Measurements from ENCODE around the gene SKOR1. TPM values are rescaled to one million over a fixed set of nuclear protein-coding genes. Genes with fewer than 3 reads are reported as not detected.

The SKOR1 gene
- polyA plus RNA-seq, 3 donors from 2014 or later, result 0.08 TPM; not detected in 2

DNA sequence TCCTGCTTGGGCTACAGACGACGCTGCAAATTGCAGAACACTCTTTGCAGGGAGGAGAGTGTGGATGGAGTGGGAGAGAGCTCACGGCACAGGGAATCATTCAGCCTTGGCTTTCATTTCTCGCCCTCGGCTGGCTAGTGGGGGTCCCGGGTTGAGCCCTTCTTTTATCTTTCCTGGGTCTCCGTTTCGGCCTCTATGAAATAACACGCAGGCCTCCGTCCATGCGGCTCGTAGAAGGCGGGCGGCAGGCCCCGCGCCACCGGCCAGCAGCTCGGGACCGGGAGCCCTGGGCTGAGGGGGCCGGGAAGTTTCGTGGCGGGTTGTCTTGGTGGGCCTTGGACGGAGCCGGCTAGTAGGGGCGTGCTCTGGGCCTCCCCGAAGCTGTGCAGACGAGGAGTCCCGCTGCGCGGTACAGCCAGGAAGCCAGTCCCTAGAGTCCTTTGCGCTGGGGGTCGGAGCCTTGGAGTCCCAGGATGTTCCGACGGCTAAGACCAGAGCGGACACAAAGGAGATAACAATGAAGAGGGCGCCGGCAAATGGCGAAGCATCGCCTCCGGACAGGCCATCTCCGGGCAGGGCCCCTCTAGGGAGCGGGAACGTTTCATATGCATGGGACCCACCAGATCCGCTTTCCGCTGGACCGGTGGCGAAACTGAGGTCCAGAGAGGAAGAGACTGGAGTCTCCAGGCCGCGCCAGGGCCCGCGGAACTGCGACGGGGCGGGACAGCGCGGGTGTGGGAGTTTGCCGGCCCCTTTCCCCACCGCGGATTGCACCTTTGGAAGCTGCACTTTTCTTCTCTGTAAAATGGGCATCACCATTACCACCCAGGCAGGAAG is 10.2 kb downstream of the SKOR1 start:
- peak overlapping the region; percentile 81 to 89 (median 85) for H3K4me3 Mint-ChIP-seq
- H3K36me3 Mint-ChIP-seq, result no peaks in the 10 kb centered on the region
- no peak overlapping the region for H3K27ac Mint-ChIP-seq
- DNase-seq, result peak in 2 of 3 donors; percentile 18 to 23
- H3K27me3 Mint-ChIP-seq (ENCODE audit: low read depth in 3 of 3), result peaks cover 44 to 62% (median 58%) of the 10 kb centered on the region in 3 donors
- peaks cover 54 to 65% of the 10 kb centered on the region in 2 donors for H3K4me1 Mint-ChIP-seq
- H3K9me3 Mint-ChIP-seq, result peaks cover 0 to 2% (median 0%) of the 10 kb centered on the region in 6 donors

DNA sequence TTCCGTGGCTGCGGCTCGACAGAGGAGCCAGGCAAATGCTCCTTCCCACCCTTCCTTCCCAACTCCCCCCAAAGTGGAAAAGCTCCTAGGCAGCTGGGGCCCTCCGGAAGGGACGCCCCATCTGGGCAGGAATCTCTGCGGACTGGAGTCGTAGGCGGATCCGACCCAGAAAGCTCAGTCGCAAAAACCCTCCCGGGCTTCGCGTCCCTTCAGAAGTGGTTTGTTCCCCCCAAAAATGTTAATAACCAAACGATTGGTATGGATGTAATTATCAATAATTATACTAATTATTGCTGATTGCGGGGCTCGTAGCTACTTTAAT is 10.8 kb downstream of the SKOR1 start:
- H3K36me3 Mint-ChIP-seq, result no peaks in the 10 kb centered on the region
- DNase-seq, result no peak
- peaks cover 40 to 57% (median 56%) of the 10 kb centered on the region in 3 donors for H3K27me3 Mint-ChIP-seq (ENCODE audit: low read depth in 3 of 3)
- H3K9me3 Mint-ChIP-seq, result peaks cover 0 to 2% (median 0%) of the 10 kb centered on the region in 6 donors
- H3K27ac Mint-ChIP-seq, result peak overlapping the region in 1 of 6 donors; percentile 49
- H3K4me1 Mint-ChIP-seq, result peaks cover 57 to 69% of the 10 kb centered on the region in 2 donors
- peak overlapping the region; percentile 81 to 89 (median 85) for H3K4me3 Mint-ChIP-seq

DNA sequence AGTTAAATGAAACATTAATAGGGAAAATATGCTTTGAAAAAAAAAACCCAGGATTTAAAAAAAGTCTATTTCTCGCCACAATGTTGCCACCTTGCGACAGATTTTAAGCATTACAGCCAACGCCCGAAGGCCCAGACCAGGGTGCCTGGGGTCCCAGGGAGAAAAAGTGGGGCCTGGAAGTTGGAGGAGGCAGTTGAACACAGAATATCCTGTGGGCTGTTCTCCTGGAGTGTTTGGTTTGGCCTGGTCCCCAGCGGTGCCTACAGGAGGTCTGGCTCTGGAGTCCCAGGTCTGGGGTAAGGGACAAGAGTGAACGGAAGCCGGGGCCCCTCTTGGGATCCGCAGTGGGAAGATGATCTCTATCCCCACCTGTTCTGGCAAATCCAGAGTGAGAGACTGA is 11.2 kb downstream of the SKOR1 start:
- Mint-ChIP-seq H3K27ac (peak overlapping the region in 1 of 6 donors; percentile 49), H3K27me3 (ENCODE audit: low read depth in 3 of 3) (peaks cover 38 to 53% (median 52%) of the 10 kb centered on the region in 3 donors), H3K9me3 (peaks cover 0 to 2% (median 0%) of the 10 kb centered on the region in 6 donors), H3K4me1 (peaks cover 61 to 73% of the 10 kb centered on the region in 2 donors), H3K36me3 (no peaks in the 10 kb centered on the region), H3K4me3 (peak overlapping the region; percentile 81 to 89 (median 85))
- peak; percentile 49 to 58 (median 57) for DNase-seq

DNA sequence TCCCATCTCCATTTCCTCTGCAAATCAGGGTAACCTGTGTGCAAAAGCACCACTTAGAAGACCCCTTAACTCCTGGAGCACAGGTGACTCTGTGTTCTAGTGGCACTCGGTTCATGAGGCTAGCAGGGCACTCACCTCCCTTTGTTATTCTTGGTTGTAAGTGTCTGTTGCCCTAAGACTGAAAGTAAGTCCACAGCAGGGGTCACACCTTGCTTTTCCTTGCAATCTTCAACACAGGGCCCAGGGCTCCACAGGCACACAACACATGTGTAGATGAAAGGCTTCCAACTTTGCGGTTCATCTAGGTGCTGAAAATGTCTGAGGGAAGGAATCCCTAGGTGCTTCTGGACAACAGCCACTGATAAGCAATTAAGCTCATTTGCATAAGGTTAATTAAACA is 11.6 kb downstream of the SKOR1 start:
- Mint-ChIP-seq H3K4me1 (peaks cover 64 to 76% of the 10 kb centered on the region in 2 donors), H3K36me3 (no peaks in the 10 kb centered on the region), H3K9me3 (peaks cover 0 to 2% (median 0%) of the 10 kb centered on the region in 6 donors), H3K27ac (no peak overlapping the region), H3K27me3 (ENCODE audit: low read depth in 3 of 3) (peaks cover 35 to 51% (median 49%) of the 10 kb centered on the region in 3 donors), H3K4me3 (peak overlapping the region in 1 of 5 donors; percentile 53)
- DNase-seq, result no peak

DNA sequence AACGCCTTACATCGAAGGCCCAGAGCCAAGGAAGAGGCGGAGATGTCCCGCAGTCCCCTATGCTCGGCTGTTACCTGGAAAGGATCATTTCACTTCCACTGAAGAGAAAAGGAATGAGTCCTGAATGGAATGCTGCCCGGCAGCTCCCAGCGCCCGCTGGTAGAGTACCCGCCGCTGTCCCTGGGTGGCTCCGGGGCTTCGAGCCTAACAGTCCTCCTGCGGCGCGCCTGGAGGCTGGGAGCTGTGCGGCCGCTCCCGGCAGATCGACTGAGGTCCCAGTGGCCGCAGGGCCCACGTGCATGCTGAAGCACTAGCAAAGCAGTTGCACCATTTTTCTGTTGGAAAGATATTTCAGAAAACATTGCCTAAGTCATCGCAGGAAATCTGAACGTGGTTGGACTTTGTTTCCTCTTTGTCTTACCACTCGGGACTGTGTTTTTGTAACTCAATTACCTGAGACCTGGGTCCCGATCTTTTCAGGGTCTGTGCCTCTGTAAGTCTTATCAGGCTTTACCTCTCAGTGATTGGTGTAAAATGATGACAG is 13.6 kb downstream of the SKOR1 start:
- peak overlapping the region in 5 of 6 donors; percentile 46 to 98 (median 69) for H3K27ac Mint-ChIP-seq
- no peaks in the 10 kb centered on the region for H3K36me3 Mint-ChIP-seq
- peak in 1 of 3 donors; percentile 13 for DNase-seq
- H3K4me3 Mint-ChIP-seq, result peak overlapping the region; percentile 89 to 97 (median 92)
- H3K4me1 Mint-ChIP-seq, result peaks cover 53 to 65% of the 10 kb centered on the region in 2 donors
- H3K9me3 Mint-ChIP-seq, result peaks cover 0 to 2% (median 0%) of the 10 kb centered on the region in 6 donors
- H3K27me3 Mint-ChIP-seq (ENCODE audit: low read depth in 3 of 3), result peaks cover 32 to 39% (median 37%) of the 10 kb centered on the region in 3 donors

DNA sequence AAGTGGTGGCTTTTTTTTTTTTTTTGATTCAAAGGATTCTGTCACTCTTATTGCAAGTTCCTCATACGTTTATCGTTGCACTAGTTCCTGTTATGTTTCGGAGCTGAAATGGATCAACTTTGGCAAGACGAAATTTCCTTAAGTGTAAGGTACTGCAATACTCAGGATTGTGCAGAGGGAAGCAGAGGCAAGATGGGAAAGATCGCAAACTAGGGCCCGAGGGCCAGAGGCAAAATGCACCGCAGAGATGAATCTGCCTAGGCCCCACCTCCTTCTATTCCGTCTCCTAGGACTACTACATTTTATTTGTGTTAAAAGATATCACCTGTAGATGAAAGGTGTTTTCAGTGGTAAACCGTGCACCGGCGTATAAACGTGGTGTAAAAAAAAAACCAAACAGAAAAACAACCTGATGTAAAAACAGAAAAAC is 14.2 kb downstream of the SKOR1 start:
- H3K4me1 Mint-ChIP-seq, result peaks cover 47 to 59% of the 10 kb centered on the region in 2 donors
- DNase-seq, result no peak

DNA sequence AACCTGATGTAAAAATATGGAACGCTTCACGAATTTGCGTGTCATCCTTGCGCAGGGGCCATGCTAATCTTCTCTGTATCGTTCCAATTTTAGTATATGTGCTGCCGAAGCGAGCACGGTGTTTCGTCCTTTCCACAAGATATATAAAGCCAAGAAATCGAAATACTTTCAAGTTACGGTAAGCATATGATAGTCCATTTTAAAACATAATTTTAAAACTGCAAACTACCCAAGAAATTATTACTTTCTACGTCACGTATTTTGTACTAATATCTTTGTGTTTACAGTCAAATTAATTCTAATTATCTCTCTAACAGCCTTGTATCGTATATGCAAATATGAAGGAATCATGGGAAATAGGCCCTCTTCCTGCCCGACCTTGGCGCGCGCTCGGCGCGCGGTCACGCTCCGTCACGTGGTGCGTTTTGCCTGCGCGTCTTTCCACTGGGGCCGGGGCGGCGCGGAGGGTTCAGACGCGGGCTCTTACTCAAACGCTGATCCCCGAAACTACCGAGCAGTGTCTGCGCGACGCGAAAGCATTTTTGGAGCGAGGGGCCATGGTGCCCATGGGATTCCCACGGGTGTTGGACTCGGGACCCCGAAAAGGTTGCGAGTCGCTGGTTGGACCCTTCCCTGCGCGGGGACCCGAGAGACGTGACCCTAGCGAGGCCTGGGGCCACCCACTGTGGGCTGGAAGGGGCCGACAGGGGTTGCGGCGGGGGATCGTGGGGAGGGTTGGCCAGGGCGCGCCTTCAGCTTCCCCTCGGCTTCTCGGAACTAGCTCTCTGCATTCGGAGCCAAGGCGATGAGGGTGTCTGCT is 14.8 kb downstream of the SKOR1 start, which contains the start of gene RNU6-1:
Gene RNU6-1, minus strand, starts transcription at position 117 of the 820 bp plus-strand sequence.
- DNase-seq, result peak; percentile 97 to 98 (median 98)
- Mint-ChIP-seq H3K9me3 (peaks cover 0 to 2% (median 0%) of the 10 kb centered on the region in 6 donors), H3K4me3 (peak within 1 kb of the TSS; percentile 89 to 97 (median 92)), H3K27me3 (ENCODE audit: low read depth in 3 of 3) (peaks cover 22 to 32% (median 31%) of the 10 kb centered on the region in 3 donors), H3K36me3 (no peaks in the 10 kb centered on the region), H3K27ac (peak within 1 kb of the TSS; percentile 93 to 98 (median 96)), H3K4me1 (peaks cover 43 to 52% of the 10 kb centered on the region in 2 donors)

More for the DNA sequence above, 14.2 kb downstream of the SKOR1 start:
- Mint-ChIP-seq H3K27me3 (ENCODE audit: low read depth in 3 of 3) (peaks cover 27 to 36% (median 34%) of the 10 kb centered on the region in 3 donors), H3K4me3 (peak overlapping the region; percentile 89 to 97 (median 92)), H3K9me3 (peaks cover 0 to 2% (median 0%) of the 10 kb centered on the region in 6 donors), H3K27ac (peak overlapping the region; percentile 93 to 98 (median 96)), H3K36me3 (no peaks in the 10 kb centered on the region)

DNA sequence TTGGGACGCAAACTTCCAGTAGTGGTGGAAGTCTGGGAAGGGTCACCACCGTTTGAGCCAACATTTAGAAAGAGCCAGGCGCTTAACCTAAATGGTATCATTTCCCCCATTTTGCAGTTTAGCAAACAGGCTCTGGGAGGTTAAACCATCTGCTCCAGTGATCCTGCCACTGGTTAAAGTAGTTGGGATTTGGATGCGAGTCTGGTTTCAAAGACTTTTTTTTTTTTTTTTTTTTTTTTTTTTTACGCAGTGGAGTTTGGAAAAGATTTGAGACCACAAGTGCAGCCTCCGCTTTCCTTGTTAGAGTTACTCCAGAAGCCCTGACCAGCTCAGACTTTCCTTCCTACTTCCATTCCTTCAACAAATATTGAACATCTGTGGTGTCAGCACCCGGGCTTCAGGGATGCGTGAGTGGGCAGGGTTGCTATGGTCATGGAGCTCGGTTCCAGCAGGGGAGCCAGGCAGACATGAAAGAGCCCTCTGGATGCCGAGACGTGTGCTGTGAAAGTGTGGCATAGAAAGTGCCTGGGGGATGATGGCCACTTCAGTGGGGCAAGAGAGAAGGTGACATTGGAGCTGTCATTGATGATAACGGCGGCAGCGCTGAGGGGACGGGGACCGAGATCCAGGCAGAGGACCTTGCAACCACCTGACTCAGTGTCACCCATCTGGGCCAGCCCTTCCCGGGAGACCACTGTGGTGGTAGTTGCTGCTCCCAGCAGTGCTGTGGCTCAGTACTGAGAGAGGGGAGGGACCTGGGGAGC is 15.6 kb downstream of the SKOR1 start:
- Mint-ChIP-seq H3K27ac (peak overlapping the region; percentile 93 to 98 (median 96)), H3K4me3 (peak overlapping the region; percentile 89 to 97 (median 92)), H3K36me3 (no peaks in the 10 kb centered on the region), H3K9me3 (peaks cover 0 to 2% (median 0%) of the 10 kb centered on the region in 6 donors), H3K27me3 (ENCODE audit: low read depth in 3 of 3) (peaks cover 19 to 25% (median 24%) of the 10 kb centered on the region in 3 donors), H3K4me1 (peaks cover 35 to 44% of the 10 kb centered on the region in 2 donors)
- DNase-seq, result peak in 1 of 3 donors; percentile 9

DNA sequence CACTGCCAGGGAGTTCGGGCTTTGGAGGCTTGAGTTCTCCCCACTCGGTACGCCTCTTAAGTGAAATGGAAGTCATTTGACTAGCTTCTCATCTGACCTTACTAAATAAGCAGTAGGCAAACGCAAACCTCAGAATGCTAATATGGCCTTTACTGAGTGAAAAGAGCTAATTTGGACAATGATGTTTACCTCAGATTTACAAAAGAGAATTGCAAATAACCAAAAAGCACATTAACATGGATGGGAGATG is 16.1 kb downstream of the SKOR1 start:
- Mint-ChIP-seq H3K4me1 (peaks cover 30 to 39% of the 10 kb centered on the region in 2 donors), H3K9me3 (peaks cover 0 to 2% (median 0%) of the 10 kb centered on the region in 6 donors), H3K27ac (peak overlapping the region in 5 of 6 donors; percentile 82 to 98 (median 95)), H3K36me3 (no peaks in the 10 kb centered on the region), H3K4me3 (peak overlapping the region; percentile 89 to 97 (median 92)), H3K27me3 (ENCODE audit: low read depth in 3 of 3) (peaks cover 15 to 23% (median 20%) of the 10 kb centered on the region in 3 donors)
- no peak for DNase-seq

DNA sequence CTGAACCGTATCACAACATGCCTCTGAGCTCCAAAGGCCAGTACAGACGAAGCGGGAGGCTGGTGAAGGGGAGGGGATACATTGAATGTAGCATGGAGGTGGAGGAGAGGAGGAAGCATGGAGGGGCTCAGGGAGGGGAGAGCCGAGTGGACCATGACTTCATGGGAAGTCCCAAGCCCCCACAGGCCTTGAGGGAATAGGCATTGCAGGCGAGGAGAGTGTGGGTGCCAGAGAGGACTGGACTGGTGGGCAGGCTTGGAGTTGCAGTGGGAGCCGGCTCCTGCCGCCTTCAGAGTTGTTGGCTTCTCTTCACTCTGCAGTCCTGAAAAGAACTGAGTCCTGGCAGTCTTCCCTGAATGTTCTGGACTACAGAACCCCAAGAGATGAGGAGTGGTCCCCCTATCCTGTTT is 17.8 kb downstream of the SKOR1 start:
- DNase-seq, result no peak
- Mint-ChIP-seq H3K27me3 (ENCODE audit: low read depth in 3 of 3) (peaks cover 13 to 21% (median 17%) of the 10 kb centered on the region in 3 donors), H3K4me3 (no peak overlapping the region), H3K36me3 (no peaks in the 10 kb centered on the region), H3K9me3 (peaks cover 0 to 2% (median 0%) of the 10 kb centered on the region in 6 donors), H3K27ac (no peak overlapping the region), H3K4me1 (peaks cover 26 to 31% of the 10 kb centered on the region in 2 donors)

DNA sequence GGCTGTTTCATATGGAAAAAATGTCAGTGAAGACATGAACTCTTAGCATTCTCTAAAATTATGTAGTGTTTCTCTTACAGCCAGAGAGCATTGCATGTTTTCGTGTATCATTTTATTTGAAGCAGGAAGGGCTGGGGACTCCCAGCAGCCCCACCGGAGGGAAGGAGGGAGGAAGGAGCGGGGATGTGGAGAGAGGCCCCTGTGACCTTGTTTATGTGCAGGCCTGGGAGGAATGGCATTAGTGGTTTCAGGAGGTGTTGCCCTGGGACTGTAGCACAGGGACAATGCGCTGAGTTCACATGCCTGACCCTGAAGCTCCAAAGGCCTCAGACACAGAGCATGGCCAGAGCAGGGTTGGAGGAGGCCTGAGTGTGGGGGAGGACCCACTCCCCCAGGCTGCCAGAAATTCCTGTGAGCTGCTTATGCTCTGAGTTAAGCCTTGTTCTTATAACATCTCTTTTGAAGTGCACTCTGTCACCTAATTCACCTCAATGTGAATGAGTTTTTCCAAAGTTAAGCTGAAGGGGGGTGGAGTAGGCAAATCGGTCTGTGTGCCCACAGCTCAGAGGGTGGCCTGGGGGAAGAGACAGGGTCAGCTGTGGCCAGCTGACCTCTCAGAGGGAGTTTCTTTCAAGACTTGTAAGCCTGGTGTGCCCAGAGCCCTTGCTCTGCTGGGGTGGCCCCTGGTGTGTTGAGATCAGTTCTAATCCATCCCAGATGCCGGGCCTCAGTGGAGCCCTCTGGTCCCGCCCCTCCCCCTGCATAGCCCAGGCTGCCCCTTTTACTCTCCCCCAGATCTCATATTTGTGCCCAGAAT is 18.5 kb downstream of the SKOR1 start:
- Mint-ChIP-seq H3K4me1 (peaks cover 21 to 25% of the 10 kb centered on the region in 2 donors), H3K36me3 (no peaks in the 10 kb centered on the region), H3K27me3 (ENCODE audit: low read depth in 3 of 3) (peaks cover 13 to 21% (median 17%) of the 10 kb centered on the region in 3 donors), H3K9me3 (peaks cover 0 to 2% (median 0%) of the 10 kb centered on the region in 6 donors), H3K4me3 (no peak overlapping the region), H3K27ac (no peak overlapping the region)
- no peak for DNase-seq

DNA sequence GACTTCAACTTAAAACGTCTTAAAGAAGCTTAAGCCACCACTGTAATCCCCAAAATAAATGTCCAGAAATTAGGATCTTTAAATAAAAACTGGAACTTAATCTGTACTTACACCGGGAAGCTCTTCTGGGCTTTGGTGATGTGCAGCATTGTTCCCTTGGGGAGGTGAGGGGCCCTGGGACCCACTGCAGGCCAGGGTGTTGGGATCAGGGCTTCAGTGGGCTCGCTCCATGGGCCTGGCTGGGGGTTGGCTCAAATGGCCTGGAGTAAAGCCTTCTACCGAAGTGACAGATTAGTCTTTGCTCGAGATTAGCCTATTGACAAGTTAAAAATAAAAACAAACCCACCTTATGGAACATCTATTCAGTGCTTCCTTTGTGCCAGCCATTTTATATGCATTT is 20.7 kb downstream of the SKOR1 start:
- DNase-seq, result no peak
- H3K4me3 Mint-ChIP-seq, result no peak overlapping the region
- no peak overlapping the region for H3K27ac Mint-ChIP-seq

More for the DNA sequence above, 20.7 kb downstream of the SKOR1 start:
- no peaks in the 10 kb centered on the region for H3K9me3 Mint-ChIP-seq
- no peaks in the 10 kb centered on the region for H3K36me3 Mint-ChIP-seq
- peaks cover 2 to 12% (median 11%) of the 10 kb centered on the region in 3 donors for H3K27me3 Mint-ChIP-seq (ENCODE audit: low read depth in 3 of 3)
- H3K4me1 Mint-ChIP-seq, result peaks cover 8% of the 10 kb centered on the region in 2 donors
